Mammary epithelial cell (primary cell): ENCODE data around the gene EFCAB8.

Source experiments
- EZH2 ChIP-seq: IDR thresholded peaks from 2 replicates; pipeline ENCODE4 v1.6.1; 2012; ENCODE audit warnings: low read length, inconsistent platforms, borderline replicate concordance
- TF ChIP-seq, protein P1 (sequence below), 2 donors: IDR thresholded peaks in 1 of 2; conservative IDR thresholded peaks in 1 of 2; 2 replicates each; pipeline ENCODE4 v1.5.1; 2011 to 2012; ENCODE audit warnings: inconsistent platforms in 2 of 2, low read length in 2 of 2, mild to moderate bottlenecking in 2 of 2, control low read depth in 1 of 2, low read depth in 1 of 2; ENCODE audit not compliant: insufficient read depth in 1 of 2; ENCODE audit errors: extremely low read depth in 1 of 2

DNA sequence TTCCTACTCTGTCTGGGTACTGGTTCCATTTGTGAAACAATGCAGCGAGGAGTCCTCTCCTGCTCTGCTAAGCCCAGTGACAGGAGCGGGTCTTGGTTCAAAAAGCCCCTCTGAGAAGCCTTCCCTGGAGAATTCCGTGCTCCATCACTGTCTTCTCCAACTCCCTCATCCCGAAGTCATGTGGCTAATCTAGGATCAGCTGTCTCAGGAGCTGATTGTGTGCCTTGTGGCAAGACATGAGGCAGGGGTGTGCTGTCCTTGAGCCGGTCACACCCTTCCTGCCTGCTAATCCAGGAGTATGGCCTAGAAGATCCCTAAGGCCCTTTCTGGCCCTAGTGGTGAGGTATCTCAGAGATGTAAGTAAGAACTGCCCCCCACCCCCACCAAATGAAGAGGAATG, 72.0 kb downstream of the EFCAB8 start:
- TF ChIP-seq, protein P1, sequence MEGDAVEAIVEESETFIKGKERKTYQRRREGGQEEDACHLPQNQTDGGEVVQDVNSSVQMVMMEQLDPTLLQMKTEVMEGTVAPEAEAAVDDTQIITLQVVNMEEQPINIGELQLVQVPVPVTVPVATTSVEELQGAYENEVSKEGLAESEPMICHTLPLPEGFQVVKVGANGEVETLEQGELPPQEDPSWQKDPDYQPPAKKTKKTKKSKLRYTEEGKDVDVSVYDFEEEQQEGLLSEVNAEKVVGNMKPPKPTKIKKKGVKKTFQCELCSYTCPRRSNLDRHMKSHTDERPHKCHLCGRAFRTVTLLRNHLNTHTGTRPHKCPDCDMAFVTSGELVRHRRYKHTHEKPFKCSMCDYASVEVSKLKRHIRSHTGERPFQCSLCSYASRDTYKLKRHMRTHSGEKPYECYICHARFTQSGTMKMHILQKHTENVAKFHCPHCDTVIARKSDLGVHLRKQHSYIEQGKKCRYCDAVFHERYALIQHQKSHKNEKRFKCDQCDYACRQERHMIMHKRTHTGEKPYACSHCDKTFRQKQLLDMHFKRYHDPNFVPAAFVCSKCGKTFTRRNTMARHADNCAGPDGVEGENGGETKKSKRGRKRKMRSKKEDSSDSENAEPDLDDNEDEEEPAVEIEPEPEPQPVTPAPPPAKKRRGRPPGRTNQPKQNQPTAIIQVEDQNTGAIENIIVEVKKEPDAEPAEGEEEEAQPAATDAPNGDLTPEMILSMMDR (conservative IDR thresholded peaks at IDR 0.05 in 1 of 2, IDR thresholded peaks at IDR 0.05 in 1 of 2; ENCODE audit: extremely low read depth in 1 of 2, insufficient read depth in 1 of 2, low read depth in 1 of 2, low read length in 2 of 2): no peak
- no peak for TF ChIP-seq EZH2
